Transverse colon (tissue), 4 donors: ENCODE data around the gene FGF2.
"Not testable (repeated sequence)": the region's sequence is repeated elsewhere in the genome, so short reads cannot be mapped to it uniquely, and the experiment has no call there.

Experiments used
- POLR2A ChIP-seq: fragments of 450-650 bp; IDR thresholded peaks from one replicate; pipeline ENCODE4 v1.6.1; 2016; ENCODE audit warnings: antibody characterized with exemption, mild to moderate bottlenecking, moderate library complexity
- POLR2AphosphoS5 ChIP-seq, 3 donors: sonication (generic); formaldehyde crosslinking; IDR thresholded peaks; one replicate each; pipeline ENCODE4 v1.6.1; 2016; ENCODE audit warnings: antibody characterized with exemption in 3 of 3
- TF ChIP-seq, protein P1 (sequence below), 5 experiments: fragments of 200-600 bp in 3 of 5; fragments of 450-650 bp in 2 of 5; sonication (generic) in 3 of 5; IDR thresholded peaks; 1 replicate in 2 of 5; 2 replicates in 3 of 5; pipeline ENCODE4 v1.5.1; 2016 to 2017; ENCODE audit warnings: antibody characterized with exemption in 5 of 5, inconsistent platforms in 3 of 5, mild to moderate bottlenecking in 2 of 5, moderate library complexity in 1 of 5

DNA sequence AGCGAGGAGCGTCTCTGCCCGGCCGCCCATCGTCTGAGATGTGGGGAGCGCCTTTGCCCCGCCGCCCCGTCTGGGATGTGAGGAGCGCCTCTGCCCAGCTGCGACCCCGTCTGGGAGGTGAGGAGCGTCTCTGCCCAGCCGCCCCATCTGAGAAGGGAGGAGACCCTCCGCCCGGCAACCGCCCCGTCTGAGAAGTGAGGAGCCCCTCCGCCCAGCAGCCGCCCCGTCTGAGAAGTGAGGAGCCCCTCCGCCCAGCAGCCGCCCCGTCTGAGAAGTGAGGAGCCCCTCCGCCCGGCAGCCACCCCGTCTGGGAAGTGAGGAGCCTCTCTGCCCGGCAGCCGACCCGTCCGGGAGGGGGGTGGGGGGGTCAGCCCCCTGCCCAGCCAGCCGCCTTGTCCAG lies 14.8 kb upstream of the FGF2 start:
- not testable (repeated sequence) for TF ChIP-seq POLR2A; POLR2AphosphoS5 (IDR thresholded peaks at IDR 0.05)
- TF ChIP-seq, protein P1, sequence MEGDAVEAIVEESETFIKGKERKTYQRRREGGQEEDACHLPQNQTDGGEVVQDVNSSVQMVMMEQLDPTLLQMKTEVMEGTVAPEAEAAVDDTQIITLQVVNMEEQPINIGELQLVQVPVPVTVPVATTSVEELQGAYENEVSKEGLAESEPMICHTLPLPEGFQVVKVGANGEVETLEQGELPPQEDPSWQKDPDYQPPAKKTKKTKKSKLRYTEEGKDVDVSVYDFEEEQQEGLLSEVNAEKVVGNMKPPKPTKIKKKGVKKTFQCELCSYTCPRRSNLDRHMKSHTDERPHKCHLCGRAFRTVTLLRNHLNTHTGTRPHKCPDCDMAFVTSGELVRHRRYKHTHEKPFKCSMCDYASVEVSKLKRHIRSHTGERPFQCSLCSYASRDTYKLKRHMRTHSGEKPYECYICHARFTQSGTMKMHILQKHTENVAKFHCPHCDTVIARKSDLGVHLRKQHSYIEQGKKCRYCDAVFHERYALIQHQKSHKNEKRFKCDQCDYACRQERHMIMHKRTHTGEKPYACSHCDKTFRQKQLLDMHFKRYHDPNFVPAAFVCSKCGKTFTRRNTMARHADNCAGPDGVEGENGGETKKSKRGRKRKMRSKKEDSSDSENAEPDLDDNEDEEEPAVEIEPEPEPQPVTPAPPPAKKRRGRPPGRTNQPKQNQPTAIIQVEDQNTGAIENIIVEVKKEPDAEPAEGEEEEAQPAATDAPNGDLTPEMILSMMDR (IDR thresholded peaks at IDR 0.05), result not testable (repeated sequence)
